GM13976 (cell line): ENCODE measurements around the gene TRAPPC5.

ENCODE experiments used
- DNase-seq: peaks from one replicate; pipeline ENCODE4 v3.0.0; 2012; ENCODE audit warnings: low spot score
- CTCF ChIP-seq: IDR thresholded peaks from 2 replicates; pipeline ENCODE4 v1.5.1; 2012; ENCODE audit warnings: borderline replicate concordance, mild to moderate bottlenecking; ENCODE audit not compliant: insufficient read depth; ENCODE audit errors: extremely low read depth, missing control alignments, control extremely low read depth
- in situ Hi-C: fragments of 300-500 bp; cut with MboI; formaldehyde crosslinking; loops from one replicate; pipeline ENCODE4 v1.12.0; 2022; ENCODE audit warnings: low sequenced_read_pairs, mixed read lengths, inconsistent platforms; ENCODE audit not compliant: unreplicated experiment

TRAPPC5 gene

GRCh38 chr19:7679771-7680605 lies 645 bp upstream of the TRAPPC5 start:
- no peak for TF ChIP-seq CTCF
- in situ Hi-C loops: loop anchor here (5.0 kb wide), 1 partner anchor 117 kb away; no protein-coding TSS in a partner anchor
- no peak for DNase-seq

GRCh38 chr19:7681340-7682174 lies 924 bp downstream of the TRAPPC5 start:
- peak; percentile 88 for DNase-seq
- peak; percentile 53 for TF ChIP-seq CTCF
- in situ Hi-C loops: loop anchor here (5.0 kb wide), 1 partner anchor 116 kb away; no protein-coding TSS in a partner anchor

- in situ Hi-C loops: loop anchor here (5.0 kb wide), 1 partner anchor 115 kb away; no protein-coding TSS in a partner anchor
- no peak for DNase-seq
- TF ChIP-seq CTCF: no peak
Observed at GRCh38 chr19:7682175-7682855, 1.7 kb downstream of the TRAPPC5 start.

- in situ Hi-C loops: no loop called here
- no peak for DNase-seq
Observed at GRCh38 chr19:7685546-7686445, 5.2 kb downstream of the TRAPPC5 start.

GRCh38 chr19:7687177-7687576 lies 6.5 kb downstream of the TRAPPC5 start:
- no peak for DNase-seq
- in situ Hi-C loops: no loop called here
- no peak for TF ChIP-seq CTCF

More at GRCh38 chr19:7685546-7686445, 5.2 kb downstream of the TRAPPC5 start:
- no peak for TF ChIP-seq CTCF
